Fibroblast of skin of right biceps (primary cell): Measurements from ENCODE around the gene PAPOLG.
"Not testable (repeated sequence)": the region's sequence is repeated elsewhere in the genome, so short reads cannot be mapped to it uniquely, and the experiment has no call there.

Experiments
- DNase-seq: peaks from one replicate; pipeline ENCODE4 v3.0.0-alpha.2; 2013

The PAPOLG gene

GRCh38 chr2:60825666-60826065, 69.6 kb downstream of the PAPOLG start:
- no peak for DNase-seq

- no peak for DNase-seq
These were observed 70.0 kb downstream of the PAPOLG start for GRCh38 chr2:60826111-60826510.

- DNase-seq, result not testable (repeated sequence)
These were observed 70.8 kb downstream of the PAPOLG start for GRCh38 chr2:60826860-60827259.

DNA sequence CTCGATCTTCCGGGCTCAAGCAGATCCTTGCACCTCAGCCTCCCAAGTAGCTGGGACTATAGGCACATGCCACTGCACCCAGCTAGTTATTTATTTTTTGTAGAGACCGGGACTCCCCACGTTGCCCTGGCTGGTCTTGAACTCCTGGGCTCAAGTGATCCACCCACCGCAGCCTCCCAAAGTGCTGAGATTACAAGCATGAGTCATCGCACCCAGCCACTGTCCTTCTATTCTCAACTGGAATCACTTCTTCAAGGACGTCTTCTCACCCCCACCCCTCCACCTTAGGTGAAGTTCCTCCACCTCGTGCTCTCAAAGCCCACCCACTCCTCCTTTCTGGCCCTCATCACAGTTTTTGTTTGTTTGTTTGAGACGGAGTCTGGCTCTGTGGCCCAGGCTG, 71.3 kb downstream of the PAPOLG start:
- DNase-seq, result no peak

DNA sequence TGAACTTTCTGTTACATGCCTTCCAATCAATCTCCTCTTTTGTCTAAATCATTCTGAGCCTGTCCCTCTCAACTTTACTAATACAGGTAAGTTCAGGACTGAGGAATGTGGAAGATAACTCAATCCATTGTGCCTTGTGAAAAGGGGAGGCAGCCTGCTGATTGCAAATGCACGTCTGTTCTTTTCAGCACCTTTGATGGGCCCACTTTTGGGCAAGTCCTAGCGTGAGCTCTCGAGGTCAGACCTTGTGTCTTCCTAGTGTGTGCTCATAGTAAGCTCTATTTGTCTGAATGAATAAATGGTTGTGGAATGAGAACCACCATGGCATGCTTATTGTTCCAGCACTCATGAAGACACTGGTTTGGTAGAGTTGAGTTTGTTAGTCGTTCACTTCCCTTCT, 74.9 kb downstream of the PAPOLG start:
- no peak for DNase-seq

GRCh38 chr2:60831921-60832320, 75.9 kb downstream of the PAPOLG start:
- DNase-seq, result no peak

DNA sequence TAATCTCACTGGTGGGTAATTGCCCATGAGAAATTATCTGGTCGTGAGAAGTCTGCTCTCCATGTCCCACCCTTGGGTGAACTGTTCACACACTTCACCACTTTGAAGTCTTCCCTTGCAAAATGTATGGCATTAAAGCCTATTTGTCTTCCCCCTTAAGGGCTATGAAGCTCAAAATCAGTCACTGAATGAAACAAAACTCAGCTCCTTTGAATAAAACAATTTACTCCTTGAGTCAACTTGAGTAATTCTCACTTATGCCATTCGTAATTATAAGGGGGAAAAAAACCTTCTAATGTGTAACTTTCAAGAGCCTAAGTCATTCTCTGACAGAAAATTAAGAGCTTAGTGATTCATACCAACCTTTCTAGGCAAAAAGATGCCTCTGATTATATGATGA, 76.6 kb downstream of the PAPOLG start:
- no peak for DNase-seq

- no peak for DNase-seq
These were observed 78.2 kb downstream of the PAPOLG start for GRCh38 chr2:60834270-60834717.

DNA sequence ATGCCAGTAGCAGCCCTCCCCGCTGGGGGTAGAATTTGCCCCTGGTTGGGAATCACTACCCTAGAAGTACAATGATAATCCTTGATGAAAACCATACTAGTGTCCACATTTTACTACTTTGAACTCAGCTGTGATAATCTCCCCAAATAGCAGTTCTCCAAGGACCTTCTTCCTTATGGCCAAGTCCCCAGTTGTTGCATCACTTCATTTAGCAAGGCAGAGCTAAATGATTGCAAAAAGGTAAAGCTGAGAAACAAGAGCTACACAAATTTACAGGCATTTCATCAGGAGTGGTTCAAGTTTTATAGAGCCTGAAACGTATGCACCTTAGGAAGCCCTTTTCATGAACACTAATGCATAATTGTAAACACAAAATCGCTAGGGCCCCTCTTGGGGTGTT, 80.4 kb downstream of the PAPOLG start:
- DNase-seq, result no peak

GRCh38 chr2:60837123-60837522, 81.1 kb downstream of the PAPOLG start:
- no peak for DNase-seq

- DNase-seq, result no peak
These were observed 82.4 kb downstream of the PAPOLG start for GRCh38 chr2:60838481-60838880.

DNA sequence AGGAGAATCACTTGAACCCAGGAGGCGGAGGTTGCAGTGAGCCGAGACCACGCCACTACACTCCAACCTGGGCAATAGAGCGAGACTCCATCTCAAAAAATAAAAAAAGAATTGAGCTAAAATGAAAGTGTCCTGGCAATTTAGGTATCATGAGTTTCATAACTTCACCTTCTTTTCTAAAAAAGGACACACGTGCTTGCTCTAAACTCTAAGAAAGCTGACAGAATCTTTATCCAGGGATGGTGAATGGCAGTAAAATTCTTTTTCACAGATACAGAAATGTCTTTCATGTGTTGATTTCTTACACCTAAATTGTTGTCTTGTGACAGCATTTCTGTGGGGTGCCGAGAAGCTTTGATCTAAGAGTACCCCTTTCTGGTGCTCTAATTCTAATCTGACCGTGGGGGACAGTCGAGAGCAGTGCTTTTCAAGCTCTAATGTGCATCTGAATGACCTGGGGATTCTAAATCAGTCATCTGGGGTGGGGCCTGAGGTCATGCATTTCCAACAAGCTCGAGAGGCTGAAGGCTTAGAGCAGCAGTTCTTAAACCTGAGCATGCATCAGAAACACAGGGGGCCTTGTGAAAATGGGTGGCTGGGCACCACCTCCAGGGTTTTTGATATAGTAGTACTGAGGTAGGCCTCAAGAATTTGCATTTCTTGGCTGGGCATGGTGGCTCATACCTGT, 83.2 kb downstream of the PAPOLG start:
- no peak for DNase-seq

DNA sequence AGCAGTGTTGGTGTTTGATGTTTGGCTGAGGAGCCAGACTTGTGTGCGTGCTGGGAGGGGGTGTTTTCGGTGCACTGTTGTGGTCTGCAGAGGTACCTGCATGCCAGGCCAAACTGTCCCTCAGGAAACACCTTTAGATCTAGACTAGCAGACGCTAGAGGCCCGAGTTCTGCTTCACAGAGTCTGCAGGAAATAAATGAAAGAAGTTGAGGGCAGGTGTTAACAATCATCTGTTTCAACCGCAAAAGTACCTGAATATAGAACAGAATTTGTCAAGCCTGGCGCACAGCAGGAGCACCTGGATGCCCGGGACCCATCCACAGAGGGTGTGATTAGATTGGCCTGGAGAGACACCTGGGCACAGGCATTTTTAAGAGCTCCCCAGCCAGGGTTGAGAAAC, 84.8 kb downstream of the PAPOLG start:
- DNase-seq, result no peak

DNA sequence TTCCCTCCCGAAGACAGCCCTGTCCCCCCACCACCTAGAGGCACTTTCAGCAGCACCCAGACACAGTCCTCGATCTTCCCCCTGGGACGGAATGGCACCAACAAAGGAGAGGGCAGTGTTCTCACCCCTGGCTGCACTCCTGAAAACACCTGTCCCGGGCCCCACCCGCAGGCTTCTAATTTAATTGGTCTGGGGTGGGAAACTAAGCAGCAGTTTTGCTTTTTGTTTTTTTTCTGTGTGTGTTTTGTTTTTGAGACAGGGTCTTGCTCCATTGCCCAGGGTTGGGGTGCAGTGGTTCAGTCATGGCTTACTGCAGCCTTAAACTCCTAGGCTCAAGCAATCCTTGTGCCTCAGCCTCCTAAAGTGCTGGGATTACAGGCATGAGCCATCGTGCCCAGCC, 86.9 kb downstream of the PAPOLG start:
- no peak for DNase-seq

DNA sequence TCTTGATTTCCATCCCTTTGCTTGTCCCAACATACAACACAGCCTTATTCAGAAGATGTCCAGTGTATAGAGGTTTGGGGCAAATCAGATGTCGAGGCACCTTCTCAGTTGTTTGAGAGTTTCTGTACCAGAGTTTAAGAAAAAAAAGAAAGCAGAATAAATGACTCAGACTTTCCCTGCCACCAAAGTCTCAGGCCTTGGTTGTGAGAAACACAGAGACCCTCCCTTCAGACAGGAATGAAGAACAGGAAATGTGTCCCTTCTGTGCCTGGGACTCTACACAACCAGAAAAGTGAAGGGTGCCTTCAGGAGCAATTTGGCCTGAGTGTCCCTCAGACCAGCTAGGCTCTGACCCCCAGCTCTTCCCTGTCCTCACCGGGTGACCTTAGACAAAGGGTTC, 88.0 kb downstream of the PAPOLG start:
- DNase-seq, result no peak

- DNase-seq, result no peak
These were observed 91.8 kb downstream of the PAPOLG start for GRCh38 chr2:60847854-60848253.
